ELR (cell line): ENCODE measurements around the gene COX5A.

ENCODE experiments used
- DNase-seq: peaks from one replicate; pipeline ENCODE4 v3.0.0-alpha.2; 2015; ENCODE audit warnings: low read depth

Gene COX5A

GRCh38 chr15:74870436-74871215 is 67.2 kb downstream of the COX5A start:
- peak; percentile 36 for DNase-seq
